GM12873 (cell line): Measurements from ENCODE around the gene CBFA2T3.

Experiments used
- TF ChIP-seq, protein P1 (sequence below): IDR thresholded peaks from 2 replicates; pipeline ENCODE4 v1.5.1; 2012; ENCODE audit warnings: low read depth, mild to moderate bottlenecking, moderate library complexity, low read length, control low read depth; ENCODE audit not compliant: insufficient read depth; ENCODE audit errors: missing control alignments

The CBFA2T3 gene

DNA sequence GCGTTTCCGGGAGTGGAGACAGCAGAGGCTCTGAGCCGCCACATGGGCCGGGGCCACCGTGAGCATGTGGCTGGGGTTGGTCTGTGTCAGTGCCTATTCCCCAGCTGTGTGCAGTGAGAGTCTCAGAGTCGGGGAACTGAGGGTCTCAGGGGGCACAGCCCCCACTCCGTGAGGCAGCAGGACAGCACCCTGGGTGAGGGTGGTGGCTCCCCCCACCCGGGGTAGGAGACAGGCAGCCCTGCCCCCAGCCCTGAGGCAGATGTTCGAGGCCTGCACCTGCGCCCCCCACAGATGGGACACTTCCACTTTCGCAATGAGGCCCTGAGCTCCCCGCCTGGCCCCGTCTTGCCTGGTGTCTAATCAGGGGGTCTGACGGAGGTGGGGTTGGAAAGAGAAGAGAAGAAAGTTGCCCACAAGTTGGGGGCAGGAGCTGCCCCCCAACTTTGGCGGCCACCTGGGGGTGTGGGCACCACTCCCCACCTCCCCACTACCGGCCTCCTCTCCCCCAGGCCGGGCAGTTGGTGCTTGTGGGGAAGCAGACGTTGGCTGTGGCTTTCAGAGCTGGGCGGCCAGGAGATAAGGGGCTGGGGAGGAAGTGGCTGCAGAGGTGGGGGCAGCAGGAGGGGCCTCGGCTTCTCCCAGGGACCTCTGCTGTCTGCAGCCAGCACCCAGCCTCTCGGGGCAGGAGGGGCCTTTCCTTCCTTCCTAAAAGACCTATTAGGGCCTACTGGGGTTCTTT is 1.8 kb upstream of the CBFA2T3 start:
- TF ChIP-seq, protein P1, sequence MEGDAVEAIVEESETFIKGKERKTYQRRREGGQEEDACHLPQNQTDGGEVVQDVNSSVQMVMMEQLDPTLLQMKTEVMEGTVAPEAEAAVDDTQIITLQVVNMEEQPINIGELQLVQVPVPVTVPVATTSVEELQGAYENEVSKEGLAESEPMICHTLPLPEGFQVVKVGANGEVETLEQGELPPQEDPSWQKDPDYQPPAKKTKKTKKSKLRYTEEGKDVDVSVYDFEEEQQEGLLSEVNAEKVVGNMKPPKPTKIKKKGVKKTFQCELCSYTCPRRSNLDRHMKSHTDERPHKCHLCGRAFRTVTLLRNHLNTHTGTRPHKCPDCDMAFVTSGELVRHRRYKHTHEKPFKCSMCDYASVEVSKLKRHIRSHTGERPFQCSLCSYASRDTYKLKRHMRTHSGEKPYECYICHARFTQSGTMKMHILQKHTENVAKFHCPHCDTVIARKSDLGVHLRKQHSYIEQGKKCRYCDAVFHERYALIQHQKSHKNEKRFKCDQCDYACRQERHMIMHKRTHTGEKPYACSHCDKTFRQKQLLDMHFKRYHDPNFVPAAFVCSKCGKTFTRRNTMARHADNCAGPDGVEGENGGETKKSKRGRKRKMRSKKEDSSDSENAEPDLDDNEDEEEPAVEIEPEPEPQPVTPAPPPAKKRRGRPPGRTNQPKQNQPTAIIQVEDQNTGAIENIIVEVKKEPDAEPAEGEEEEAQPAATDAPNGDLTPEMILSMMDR: no peak

DNA sequence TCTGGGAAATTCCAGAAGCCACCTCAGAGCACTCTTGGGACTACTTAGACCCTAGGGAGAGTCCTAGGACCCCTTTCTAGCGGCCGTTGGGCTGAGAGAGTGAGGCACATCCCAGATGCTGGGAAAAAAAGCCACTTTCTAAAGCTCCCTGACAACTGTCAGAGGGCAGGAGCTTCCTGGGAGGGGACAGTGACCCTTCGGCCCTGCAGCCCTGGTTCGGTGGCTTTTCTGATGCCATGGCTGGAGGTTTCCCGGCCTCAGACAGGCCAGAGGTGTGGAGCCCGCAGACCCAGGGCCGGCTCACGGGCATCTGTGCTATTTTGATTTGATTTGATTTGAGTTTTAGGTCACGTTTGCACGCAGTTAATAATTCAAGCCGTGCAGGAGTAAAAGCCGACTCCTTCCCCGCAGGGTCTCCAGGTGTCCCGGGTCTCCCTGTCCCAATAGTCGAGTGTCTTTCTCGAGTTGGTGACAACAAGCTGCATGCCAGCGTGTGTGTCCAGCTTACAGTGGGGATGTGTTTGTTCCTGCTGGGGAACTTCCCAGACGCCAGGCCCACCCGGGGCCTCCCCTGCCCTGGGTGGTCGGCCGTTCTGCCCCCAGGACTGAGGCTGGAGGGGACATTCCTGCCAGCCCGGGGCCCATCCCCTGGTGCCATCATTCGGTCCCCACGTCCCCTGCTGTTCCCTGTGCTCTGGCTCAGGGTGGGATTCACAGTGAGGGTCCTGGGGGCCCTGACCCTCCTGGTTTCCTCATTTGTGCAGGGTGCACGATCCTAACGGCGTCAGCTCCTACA is 1.0 kb upstream of the CBFA2T3 start:
- TF ChIP-seq, protein P1: no peak

DNA sequence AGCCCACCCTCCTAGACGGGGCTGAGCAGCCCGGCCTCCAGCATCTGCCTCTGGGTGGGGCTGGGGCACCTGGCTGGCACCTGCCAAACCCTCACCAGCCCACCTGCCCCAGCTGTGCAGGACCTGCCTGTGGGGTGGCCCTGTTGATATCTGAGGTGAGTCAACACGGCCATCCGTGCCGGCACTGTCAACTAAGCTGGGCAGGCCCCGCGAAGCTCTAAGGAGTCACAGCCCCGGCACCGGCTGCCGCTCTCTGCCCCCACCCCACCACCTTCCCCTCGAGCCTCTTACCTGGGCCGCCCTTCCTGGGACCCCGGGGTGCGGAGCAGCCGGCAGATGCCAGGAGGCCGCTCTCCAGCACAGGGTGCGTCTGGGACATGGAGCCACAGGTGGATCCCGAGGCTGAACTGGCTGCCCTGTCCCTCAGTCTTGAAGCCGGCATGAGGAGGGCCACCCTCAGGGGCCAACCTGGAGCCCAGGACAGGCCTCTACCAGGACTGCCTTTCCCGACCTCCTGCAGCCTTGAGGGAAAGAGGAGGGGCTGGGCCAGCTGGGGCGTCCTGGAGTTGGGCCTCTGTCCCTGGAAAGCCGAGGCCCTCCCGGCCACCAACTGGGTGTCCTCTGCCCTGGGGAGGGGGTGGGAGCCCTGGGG is 515 bp downstream of the CBFA2T3 start:
- TF ChIP-seq, protein P1: no peak

DNA sequence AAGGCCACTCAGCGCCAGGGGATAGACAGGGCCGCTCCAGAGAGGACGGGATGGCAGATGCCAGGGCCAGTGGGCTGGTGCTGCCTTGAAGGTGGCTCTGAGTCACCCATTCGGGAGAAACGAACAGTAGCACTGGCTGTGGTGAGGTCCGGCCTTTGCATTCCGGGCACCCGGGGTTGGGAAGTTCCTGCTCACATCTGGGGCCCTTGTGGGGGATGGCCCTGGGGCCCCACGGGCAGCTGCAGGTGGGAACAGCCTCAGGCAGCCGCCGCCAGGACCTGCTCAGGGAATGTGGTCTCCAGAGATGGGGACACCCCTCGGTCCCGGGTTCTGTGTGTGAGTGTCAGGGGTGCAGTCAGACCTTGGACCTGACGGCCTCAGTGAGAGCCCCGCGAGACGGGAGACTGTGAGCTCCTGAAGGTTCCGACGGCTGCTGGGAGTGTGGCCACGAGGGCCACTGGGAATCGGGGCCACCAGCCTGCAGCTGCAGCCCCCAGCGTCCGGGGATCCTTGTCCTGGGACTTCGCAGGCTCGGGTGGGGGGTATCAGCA is 1.4 kb downstream of the CBFA2T3 start:
- TF ChIP-seq, protein P1: no peak

DNA sequence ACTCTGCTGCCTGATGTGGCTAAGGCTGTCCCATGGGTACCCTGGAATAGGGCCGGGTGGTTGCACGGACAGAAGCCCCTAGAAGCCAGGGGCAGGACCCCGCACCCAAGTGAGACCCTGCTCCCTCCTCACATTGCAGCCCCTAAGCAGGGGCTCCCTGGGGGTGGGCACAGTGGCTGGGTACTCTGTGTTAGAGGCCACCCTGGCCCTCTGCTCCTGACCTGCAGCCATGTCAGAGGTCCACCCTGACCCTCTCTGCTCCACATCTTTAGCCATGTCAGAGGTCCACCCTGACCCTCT is 2.1 kb downstream of the CBFA2T3 start:
- TF ChIP-seq, protein P1: no peak

DNA sequence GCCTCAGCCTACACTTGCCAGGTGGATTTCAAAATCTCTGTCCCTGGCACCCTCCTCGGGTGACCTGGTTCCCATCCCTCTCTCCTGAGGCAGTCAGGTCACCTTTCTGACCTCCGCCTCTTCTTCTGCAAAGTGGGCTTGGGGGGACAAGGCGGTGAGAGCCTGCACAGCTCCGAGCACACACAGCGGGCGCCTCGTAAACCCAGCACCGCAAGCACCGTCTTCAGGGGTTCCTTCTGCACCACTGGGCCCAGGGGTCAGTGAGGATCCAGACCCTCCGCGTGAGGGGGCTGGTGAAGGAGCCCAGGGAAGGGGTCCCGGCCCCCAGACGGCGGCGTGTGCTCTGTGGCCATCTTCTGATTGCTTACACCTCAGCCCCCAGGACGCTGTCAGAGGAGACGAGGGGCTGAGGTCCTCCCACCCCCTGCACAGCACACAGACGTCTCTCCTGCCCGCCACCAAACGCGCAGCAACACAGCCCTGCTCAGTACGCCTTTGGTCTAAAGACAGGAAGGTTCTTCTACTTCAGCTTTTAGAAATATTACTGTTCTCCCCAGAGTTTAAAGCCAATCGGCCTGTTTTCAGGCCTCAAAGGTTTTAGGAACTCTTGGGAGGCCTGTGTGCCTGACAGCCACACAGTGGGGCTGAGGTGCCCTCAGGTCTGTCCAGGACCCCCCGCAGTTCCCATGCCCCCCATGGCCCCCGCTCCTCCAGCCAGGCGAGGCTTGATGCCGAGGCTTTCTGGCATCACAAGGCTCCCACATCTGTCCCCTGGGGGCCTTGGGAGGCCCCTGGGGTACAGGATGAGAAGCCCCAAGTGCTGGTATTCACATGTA is 2.7 kb downstream of the CBFA2T3 start:
- TF ChIP-seq, protein P1: no peak
